ENCODE data around the gene TUBGCP6.

GRCh38 chr22:50217543-50218152, 27.2 kb downstream of the TUBGCP6 start:
- TF ChIP-seq POLR2A (IDR thresholded peaks at IDR 0.05; ENCODE audit: low read depth, low read length) (no peak), POLR2AphosphoS5 (IDR thresholded peaks at IDR 0.05; ENCODE audit: low read depth, low read length) (no peak), TAF1 (IDR thresholded peaks at IDR 0.05; ENCODE audit: low read depth, low read length) (no peak), SPI1 (IDR thresholded peaks at IDR 0.05; ENCODE audit: low read depth, low read length) (no peak)
